Posterior vena cava (tissue), 2 donors: Measurements from ENCODE around the gene CDC42BPB. TPM values are rescaled to one million over a fixed set of nuclear protein-coding genes. Genes with fewer than 3 reads are reported as not detected.
A peak's percentile ranks its signal among the peaks of the same experiment; 100 is the strongest.

Experiments used
- DNase-seq: peaks from one replicate; pipeline ENCODE4 v3.0.0-alpha.2; 2020; ENCODE audit warnings: low spot score
- intact Hi-C, 2 donors: fragments of 100-400 bp; cut with DNase I; formaldehyde crosslinking; loops; one replicate each; pipeline versions ENCODE4 v1.14.1 to v1.14.2; 2022 to 2023
- total RNA-seq, 2 donors: library from RNA; stranded (reverse); fragmentation: NEBNext Ultra II Directional; extraction: Animal tissue kit (Norgen Biotek cat#: 25700); gene quantifications; one replicate each; pipeline ENCODE4 v1.2.1, GENCODE V29; 2021
- donor health status: DM: yes; HTN: yes; CAD: no.
- donor health status: DM: yes; HTN: yes; CAD: no.

The CDC42BPB gene
- total RNA-seq, 2 donors from 2014 or later, result 81.1 to 89.3 TPM

DNA sequence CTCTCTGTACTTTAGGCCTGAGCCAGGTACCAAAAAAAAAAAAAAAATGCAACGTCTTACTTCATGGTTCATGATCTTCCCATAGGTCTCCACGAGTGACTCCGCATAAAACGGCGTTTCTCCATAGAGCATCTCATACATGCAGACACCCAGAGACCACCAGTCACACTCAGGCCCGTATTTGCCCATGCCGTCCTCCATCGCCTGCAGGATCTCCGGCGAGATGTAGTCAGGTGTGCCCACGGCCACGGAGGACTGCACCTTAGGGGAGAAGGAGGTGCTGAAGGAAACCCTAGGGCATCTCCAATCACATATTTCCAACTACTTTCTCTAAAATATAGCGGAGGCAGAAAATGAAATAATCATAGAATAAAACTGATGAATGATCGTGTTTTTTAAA lies 73.9 kb downstream of the CDC42BPB start:
- intact Hi-C loops, result no loop called here
- DNase-seq, result no peak

GRCh38 chr14:102982852-102983470 lies 74.4 kb downstream of the CDC42BPB start:
- DNase-seq, result no peak
- intact Hi-C loops, result no loop called here

GRCh38 chr14:102980409-102980810 lies 76.9 kb downstream of the CDC42BPB start:
- DNase-seq, result no peak
- intact Hi-C loops, result no loop called here

- DNase-seq, result no peak
- intact Hi-C loops, result no loop called here
Measured at GRCh38 chr14:102979406-102979805, 77.9 kb downstream of the CDC42BPB start.

DNA sequence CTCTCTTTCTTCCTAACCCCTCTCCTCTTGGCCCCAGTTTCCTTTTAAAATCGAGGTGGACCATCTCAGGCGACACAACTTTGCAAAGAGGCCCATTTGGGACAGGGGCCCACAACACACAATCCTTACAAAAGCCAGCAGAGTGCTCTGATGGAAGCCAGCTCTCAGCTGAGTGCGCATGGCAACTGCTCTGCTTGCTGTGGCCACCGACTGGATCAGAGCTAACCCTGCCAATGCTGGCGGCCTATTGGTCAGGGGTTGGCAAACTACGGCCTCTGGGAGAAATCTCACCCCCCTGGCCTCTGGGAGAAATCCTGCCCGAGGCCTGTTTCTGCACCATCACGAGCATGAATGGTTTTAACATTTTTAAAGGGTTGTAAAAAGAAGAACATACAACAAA lies 79.9 kb downstream of the CDC42BPB start:
- no peak for DNase-seq
- intact Hi-C loops, result no loop called here

DNA sequence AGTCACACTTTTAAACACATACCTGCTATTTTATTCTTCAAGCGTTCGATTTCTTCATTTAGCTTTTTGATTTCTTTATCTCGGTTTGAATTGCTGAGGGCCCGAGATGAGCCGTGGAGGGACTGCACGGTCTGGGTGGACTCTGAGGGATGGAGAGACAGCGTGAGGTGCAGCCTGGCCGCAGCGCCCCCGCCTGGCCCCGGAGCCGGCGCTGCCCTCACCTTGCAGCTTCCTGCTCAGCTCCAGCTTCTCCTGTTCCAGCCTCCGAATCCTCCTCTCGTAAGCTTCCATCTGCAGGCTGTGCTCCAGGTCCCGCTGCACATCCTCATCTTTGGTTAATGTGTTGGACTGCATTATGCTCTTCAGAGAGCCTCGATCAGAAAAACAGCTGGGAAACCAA lies 81.7 kb downstream of the CDC42BPB start:
- DNase-seq, result no peak
- intact Hi-C loops, result no loop called here

GRCh38 chr14:102973706-102974285 lies 83.6 kb downstream of the CDC42BPB start:
- DNase-seq, result no peak
- intact Hi-C loops, result no loop called here

DNA sequence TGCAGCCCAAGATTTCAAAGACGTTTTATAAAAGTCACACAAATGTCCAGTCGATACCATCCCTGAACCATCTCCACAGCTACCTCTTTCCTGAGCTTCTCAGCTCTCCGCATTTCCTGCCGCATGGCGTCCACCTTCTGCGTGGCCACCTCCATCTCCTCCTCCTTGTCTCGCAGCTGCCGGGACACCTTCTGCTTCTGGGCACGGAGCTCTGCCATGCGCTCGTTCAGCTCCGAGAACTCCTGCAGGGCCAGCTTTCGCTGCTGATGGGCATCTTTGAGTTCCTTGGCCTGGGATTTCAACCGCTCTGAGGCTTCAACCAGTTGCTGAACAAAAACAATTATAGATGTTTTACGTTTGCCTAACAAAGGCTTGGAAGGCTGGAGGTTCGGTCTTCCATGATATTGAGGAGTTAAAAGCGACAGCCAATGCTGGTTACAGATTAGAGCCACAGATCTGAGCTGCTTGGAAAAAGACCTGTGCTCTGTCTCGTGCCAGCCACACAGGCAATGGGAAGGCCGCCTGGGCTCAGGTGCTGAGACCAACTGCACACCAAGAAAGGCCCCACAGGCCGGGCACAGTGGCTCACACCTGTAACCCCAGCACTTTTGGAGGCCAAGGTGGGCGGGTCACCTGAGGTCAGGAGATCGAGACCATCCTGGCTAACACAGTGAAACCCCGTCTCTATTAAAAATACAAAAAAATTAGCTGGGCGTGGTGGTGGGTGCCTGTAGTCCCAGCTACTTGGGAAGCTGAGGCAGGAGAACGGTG lies 85.3 kb downstream of the CDC42BPB start:
- intact Hi-C loops, result no loop called here

DNA sequence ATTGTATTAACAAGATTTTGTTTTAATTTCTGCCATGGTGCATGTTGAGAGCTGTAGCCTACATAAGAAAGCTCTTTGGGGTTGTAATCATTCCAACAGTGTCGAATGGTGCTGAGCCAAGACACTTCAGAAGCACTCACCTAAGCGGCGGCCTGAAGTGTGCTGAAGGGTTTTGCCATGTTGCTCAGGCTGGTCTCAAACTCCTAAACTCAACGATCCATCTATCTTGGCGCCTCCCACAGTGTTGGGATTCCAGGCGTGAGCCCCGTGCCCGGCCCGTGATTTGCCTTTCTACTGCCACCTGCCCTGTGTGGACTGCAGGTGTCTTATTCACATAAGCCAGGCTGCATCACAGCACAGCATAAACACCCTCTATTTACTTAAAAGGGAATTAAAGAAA lies 86.0 kb downstream of the CDC42BPB start:
- DNase-seq, result no peak
- intact Hi-C loops, result no loop called here

More for the DNA sequence above, 85.3 kb downstream of the CDC42BPB start:
- DNase-seq, result no peak

DNA sequence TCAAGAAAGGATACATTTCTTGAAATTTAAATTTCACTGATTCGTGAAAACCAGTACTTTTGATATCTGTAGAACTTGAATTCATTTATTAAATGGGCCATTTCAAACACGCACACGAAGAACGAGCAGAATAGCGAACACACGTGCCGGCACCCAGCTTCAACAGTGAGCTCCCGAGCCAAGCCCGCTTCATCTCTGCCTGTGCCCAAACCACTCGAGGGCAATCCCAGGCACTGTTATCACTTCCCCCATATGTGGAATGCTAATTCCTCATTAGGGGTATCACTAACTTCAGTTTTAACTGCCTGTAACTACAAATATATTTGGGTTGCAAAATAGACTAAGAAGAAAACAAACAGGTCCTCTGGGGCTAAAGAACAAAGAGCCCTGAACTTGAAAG lies 86.9 kb downstream of the CDC42BPB start:
- intact Hi-C loops, result no loop called here
- peak; percentile 10 for DNase-seq

GRCh38 chr14:102969901-102970300 lies 87.4 kb downstream of the CDC42BPB start:
- DNase-seq, result peak; percentile 45
- intact Hi-C loops, result no loop called here

DNA sequence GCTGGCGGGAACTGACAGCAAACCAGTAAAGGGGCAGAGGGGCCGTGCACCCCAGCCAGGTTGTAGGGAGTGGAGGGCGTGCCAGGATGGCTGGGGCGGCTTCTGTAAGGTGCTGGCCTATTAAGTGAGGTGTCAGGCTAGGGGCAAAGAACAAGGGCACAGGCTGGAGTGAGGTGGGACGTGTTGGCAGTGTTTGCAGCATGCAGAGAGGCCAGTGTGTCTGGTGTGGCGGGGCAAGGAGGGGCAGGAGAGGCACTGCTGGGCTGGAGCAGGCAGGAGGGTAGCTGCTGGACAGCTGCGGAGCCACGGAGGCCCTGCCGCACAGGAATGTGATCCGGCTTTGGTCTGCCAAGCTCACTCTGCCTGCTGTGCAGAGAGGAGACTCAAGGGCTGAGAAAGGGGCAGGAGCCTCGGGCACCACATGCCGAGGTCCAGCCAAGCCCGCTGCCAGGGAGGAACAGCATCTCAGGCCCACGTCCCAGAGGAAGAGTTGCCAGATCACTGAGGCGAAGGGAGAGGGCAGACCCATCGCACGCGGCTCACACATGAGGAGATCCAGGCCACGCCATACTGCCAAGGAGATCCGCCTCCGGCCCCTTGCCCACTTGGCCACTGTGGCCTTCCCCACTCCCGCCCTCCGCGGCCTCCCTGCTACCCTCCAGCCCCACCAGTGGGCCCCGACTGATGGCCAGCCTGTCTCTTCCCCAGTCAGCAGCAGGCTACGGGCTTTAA lies 88.1 kb downstream of the CDC42BPB start:
- DNase-seq, result peak; percentile 76
- intact Hi-C loops, result no loop called here

- DNase-seq, result no peak
- intact Hi-C loops, result no loop called here
Measured at GRCh38 chr14:102968306-102968705, 89.0 kb downstream of the CDC42BPB start.

DNA sequence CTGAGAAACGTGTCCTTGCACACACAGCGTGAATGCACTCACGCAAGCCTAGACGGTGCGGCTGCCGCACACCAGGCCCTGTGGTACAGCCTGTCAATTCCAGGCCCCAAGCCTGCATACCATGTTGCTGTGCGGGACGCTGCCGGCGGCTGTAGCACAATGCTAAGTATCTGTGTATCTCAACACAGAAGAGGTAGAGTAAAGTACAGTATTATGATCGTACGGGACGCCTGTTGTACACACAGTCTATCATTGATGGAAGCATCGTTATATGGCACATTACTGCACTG lies 89.9 kb downstream of the CDC42BPB start:
- intact Hi-C loops, result no loop called here

DNA sequence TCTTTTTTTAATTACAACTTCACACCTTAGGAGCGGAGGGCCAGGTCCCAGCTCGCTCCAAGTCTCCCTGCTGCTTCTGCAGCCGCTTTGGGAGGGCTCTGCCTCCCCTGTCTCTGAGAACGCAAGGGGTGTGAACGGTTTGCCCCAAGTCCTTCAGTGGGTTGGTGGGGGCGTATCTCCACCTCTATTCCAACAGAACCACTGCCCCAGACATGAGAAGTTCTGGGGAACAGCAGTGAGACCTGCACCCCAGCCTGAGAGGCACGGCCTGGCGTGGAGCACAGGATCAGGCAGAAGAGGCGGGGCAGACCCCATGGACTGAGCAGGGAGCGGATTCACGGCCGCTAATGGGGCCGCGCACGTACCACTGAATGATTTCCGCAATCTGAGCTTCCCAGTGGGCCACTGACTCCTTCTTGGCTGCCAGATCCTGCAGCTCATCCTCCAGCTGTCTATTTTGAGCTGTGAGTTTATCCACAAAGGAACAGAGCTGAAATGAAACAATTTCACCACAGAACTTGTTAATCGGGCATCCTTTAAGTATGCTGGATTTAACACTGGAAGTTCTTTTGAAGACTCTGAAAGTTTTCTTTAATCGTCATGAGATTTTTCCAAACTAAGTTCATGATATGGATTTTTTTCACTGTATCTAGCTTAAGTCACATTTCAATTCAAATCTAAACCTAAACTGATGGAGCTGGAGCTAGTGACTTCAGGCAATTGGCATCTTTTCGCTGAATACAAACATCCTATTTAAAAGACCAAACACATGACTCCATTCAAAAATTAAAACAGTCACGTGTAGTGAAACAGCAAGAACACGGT lies 90.5 kb downstream of the CDC42BPB start:
- peak; percentile 55 for DNase-seq
- intact Hi-C loops, result no loop called here

More for the DNA sequence above, 89.9 kb downstream of the CDC42BPB start:
- DNase-seq, result peak; percentile 72

DNA sequence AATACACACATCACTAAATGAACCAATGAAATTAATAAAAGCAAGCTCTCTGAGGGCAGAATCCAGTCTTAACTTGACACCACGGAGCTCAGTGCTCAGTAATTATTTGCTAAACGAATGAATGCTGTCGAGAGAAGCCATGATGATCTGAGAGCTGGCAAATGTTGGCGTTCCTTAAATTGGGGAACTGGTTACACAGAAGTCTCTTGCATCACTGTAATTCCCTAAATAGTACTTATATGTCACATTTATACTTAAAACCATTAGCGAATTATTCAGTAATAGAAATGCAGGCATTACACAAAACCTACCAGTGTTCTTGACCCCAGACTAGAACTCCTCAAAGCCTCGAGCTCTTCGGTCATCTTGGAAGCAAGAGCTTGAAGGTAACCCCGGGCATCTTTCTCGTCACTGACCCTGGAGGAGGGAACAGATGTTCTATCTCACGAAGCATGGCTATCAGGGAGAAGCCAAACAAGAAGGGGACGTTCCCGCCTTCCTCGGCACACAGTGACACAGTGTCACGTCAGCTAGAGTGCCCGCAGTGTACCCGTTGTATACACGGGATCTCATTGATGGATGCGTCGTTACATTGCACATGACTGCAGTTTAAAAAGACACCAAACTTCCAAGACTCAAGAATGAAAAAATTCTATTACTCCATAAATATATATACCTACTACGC lies 91.2 kb downstream of the CDC42BPB start:
- DNase-seq, result no peak
- intact Hi-C loops, result no loop called here

DNA sequence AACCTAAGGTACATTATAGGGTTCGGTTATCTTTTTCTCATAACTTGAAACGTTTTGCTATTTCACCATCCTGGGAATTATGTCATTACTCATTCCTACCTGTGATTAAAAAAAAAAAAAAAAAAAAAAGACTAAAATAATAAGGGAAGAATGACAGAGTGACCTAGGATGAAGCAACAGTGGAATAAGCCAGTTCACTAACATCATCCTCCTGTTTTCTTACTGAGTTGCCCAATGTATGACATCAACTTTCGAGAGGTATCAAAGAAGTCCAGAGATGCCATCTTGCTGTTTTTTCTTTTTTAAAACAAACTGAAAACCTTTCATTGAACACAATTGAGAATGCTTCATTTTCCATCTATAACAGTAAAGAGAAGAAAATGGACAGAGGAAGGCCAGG lies 92.1 kb downstream of the CDC42BPB start:
- intact Hi-C loops, result no loop called here
- no peak for DNase-seq

DNA sequence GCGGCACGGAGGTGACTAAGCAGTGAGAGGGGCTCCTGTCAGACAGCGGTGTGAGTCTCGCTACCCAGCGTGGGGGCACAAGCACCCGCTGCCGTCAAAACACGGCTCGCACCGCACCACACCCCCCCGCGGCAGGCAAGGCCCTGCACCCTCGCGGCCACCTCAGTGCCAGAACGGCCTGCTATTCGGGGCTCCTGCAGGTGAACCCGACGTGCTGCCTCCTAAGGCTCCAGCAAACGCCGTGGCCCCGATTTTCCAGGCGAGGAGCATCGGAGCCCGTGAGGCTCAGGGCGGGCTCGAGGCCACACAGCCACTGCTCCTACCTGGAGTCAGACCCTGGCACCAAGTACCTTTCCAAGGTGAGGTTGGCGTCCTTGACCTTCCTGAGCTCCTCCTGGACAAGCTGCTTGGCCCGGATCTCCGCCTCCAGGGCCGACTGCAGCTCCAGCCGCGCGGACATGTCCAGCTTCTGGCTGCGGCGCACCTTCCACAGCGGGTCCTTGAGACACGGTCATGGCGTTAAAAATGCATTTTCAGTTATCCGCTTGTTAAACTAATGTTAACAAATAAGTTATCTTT lies 93.1 kb downstream of the CDC42BPB start:
- intact Hi-C loops, result no loop called here
- DNase-seq, result no peak
